Measurements from ENCODE around the gene NKD1. TPM values are rescaled to one million over a fixed set of nuclear protein-coding genes. Genes with fewer than 3 reads are reported as not detected.

The NKD1 gene
- total and polyA plus RNA-seq, 2 donors (not counting 1 experiment from before 2014, with no cell fraction given): 0.16 to 1.9 TPM

- Histone ChIP-seq H3K79me2 (ENCODE audit: control insufficient read depth, insufficient read depth, low read length) (no peaks in the 10 kb centered on the region), H3K4me2 (replicated peaks; ENCODE audit: low read depth, low read length, poor library complexity, severe bottlenecking) (no peak overlapping the region), H3K36me3 (replicated peaks in 1 of 2; ENCODE audit: control extremely low read depth in 1 of 2, control insufficient read depth in 1 of 2, extremely low read depth in 1 of 2, insufficient read depth in 2 of 2, low read length in 1 of 2) (no peaks in the 10 kb centered on the region), H3K4me3 (ENCODE audit: control extremely low read depth in 1 of 5, extremely low read depth in 1 of 5, insufficient read depth in 1 of 5, low read depth in 2 of 5, low read length in 4 of 5) (no peak overlapping the region), H3K27ac (ENCODE audit: low read length in 2 of 2) (no peak overlapping the region), H3K27me3 (replicated peaks in 1 of 4; ENCODE audit: control extremely low read depth in 1 of 4, control insufficient read depth in 3 of 4, insufficient read depth in 4 of 4, low read length in 3 of 4) (peaks cover 0 to 33% (median 2%) of the 10 kb centered on the region in 4 experiments), H3K9me3 (ENCODE audit: control extremely low read depth in 1 of 3, control insufficient read depth in 2 of 3, insufficient read depth in 1 of 3, low read length in 2 of 3) (peaks cover 0 to 11% (median 0%) of the 10 kb centered on the region in 3 donors), H3K9ac (ENCODE audit: low read length) (no peak overlapping the region), H2AFZ (ENCODE audit: insufficient read depth, low read depth, low read length, poor library complexity, severe bottlenecking) (no peak overlapping the region), H3K4me1 (ENCODE audit: control insufficient read depth in 2 of 2, insufficient read depth in 2 of 2, low read length in 2 of 2) (peaks cover 6 to 12% of the 10 kb centered on the region in 2 donors), H4K20me1 (ENCODE audit: control insufficient read depth, insufficient read depth, low read length, poor library complexity, severe bottlenecking) (no peaks in the 10 kb centered on the region)
- WGBS (ENCODE audit: insufficient coverage): no CpG with 5 or more reads among the region's 2 CpGs
- ATAC-seq (ENCODE audit: low read depth) (no peak), DNase-seq (no peak)
- peaks cover 38% of the 10 kb centered on the region for H3K27me3 Mint-ChIP-seq
- H3K4me1 Mint-ChIP-seq: peaks cover 7% of the 10 kb centered on the region
- ChIA-PET POLR2A (no interaction called here), CTCF (interaction anchor here (1.1 to 2.2 kb wide), 3 partner anchors 82 to 120 kb away, joined by 4 to 19 read pairs (median 13); no protein-coding TSS in a partner anchor)
- no peak for TF ChIP-seq CTCF (IDR thresholded peaks at IDR 0.05)
- H3K9me3 Mint-ChIP-seq (ENCODE audit: insufficient read depth): no peaks in the 10 kb centered on the region
- intact Hi-C loops (cut with micrococcal nuclease): loop anchor here (2.0 to 5.0 kb wide), 4 partner anchors 136 to 519 kb away; partner anchors contain the start of genes CNEP1R1, SNX20 and TENT4B
- no peak overlapping the region for H3K4me3 Mint-ChIP-seq
- H3K27ac Mint-ChIP-seq: no peak overlapping the region
Observed at GRCh38 chr16:50546125-50546524, 2.1 kb upstream of the NKD1 start.

- DNase-seq (peak; percentile 76), ATAC-seq (ENCODE audit: low read depth) (peak; percentile 46)
- Histone ChIP-seq H3K9me3 (ENCODE audit: control extremely low read depth in 1 of 3, control insufficient read depth in 2 of 3, insufficient read depth in 1 of 3, low read length in 2 of 3) (peaks cover 0 to 11% (median 0%) of the 10 kb centered on the region in 3 donors), H3K27me3 (replicated peaks in 1 of 4; ENCODE audit: control extremely low read depth in 1 of 4, control insufficient read depth in 3 of 4, insufficient read depth in 4 of 4, low read length in 3 of 4) (peaks cover 0 to 33% (median 2%) of the 10 kb centered on the region in 4 experiments), H2AFZ (ENCODE audit: insufficient read depth, low read depth, low read length, poor library complexity, severe bottlenecking) (peak overlapping the region; percentile 92), H3K4me2 (replicated peaks; ENCODE audit: low read depth, low read length, poor library complexity, severe bottlenecking) (peak overlapping the region; percentile 96), H3K4me1 (ENCODE audit: control insufficient read depth in 2 of 2, insufficient read depth in 2 of 2, low read length in 2 of 2) (peaks cover 6 to 12% of the 10 kb centered on the region in 2 donors), H3K36me3 (replicated peaks in 1 of 2; ENCODE audit: control extremely low read depth in 1 of 2, control insufficient read depth in 1 of 2, extremely low read depth in 1 of 2, insufficient read depth in 2 of 2, low read length in 1 of 2) (no peaks in the 10 kb centered on the region), H3K27ac (ENCODE audit: low read length in 2 of 2) (no peak overlapping the region), H3K4me3 (ENCODE audit: control extremely low read depth in 1 of 5, extremely low read depth in 1 of 5, insufficient read depth in 1 of 5, low read depth in 2 of 5, low read length in 4 of 5) (peak overlapping the region; percentile 57 to 90 (median 80)), H3K79me2 (ENCODE audit: control insufficient read depth, insufficient read depth, low read length) (no peaks in the 10 kb centered on the region), H4K20me1 (ENCODE audit: control insufficient read depth, insufficient read depth, low read length, poor library complexity, severe bottlenecking) (no peaks in the 10 kb centered on the region), H3K9ac (ENCODE audit: low read length) (peak overlapping the region; percentile 76)
- POLR2A ChIA-PET: no interaction called here
- CTCF ChIA-PET: interaction anchor here (0.8 to 2.2 kb wide), 9 partner anchors 39 to 259 kb away, joined by 3 to 19 read pairs (median 4); no protein-coding TSS in a partner anchor
- TF ChIP-seq CTCF (IDR thresholded peaks at IDR 0.05) (peak; percentile 51), EZH2 (IDR thresholded peaks at IDR 0.05; ENCODE audit: borderline replicate concordance, insufficient read depth, low read depth, low read length, poor library complexity, severe bottlenecking) (no peak)
- Mint-ChIP-seq H3K9me3 (ENCODE audit: insufficient read depth) (no peaks in the 10 kb centered on the region), H3K27ac (peak overlapping the region; percentile 77), H3K4me3 (peak overlapping the region; percentile 94), H3K27me3 (peaks cover 32% of the 10 kb centered on the region), H3K4me1 (peaks cover 7% of the 10 kb centered on the region)
- WGBS (ENCODE audit: insufficient coverage): 1% methylated on average over 43 of the region's 50 CpGs
- intact Hi-C loops (cut with micrococcal nuclease): loop anchor here (1.0 to 5.0 kb wide), 10 partner anchors 42 to 520 kb away; partner anchors contain the start of genes CNEP1R1, SNX20 and TENT4B
Observed at GRCh38 chr16:50547340-50548124, 664 bp upstream of the NKD1 start.
